Activated CD8-positive, alpha-beta memory T cell treated with anti-CD3 and anti-CD28 coated beads for 48 hours (primary cell): ENCODE measurements around the gene TRAF3IP3.

ENCODE experiments used
- DNase-seq, 3 experiments: peaks; one replicate each; pipeline ENCODE4 v3.0.0-alpha.2; 2020; ENCODE audit warnings: low read depth in 2 of 3, low spot score in 2 of 3

The TRAF3IP3 gene

GRCh38 chr1:209766051-209766450, 10.2 kb downstream of the TRAF3IP3 start:
- DNase-seq, result no peak

- no peak for DNase-seq
These were observed 11.2 kb downstream of the TRAF3IP3 start for GRCh38 chr1:209767096-209767495.

GRCh38 chr1:209767706-209768105, 11.9 kb downstream of the TRAF3IP3 start:
- no peak for DNase-seq

GRCh38 chr1:209768354-209768774, 12.5 kb downstream of the TRAF3IP3 start:
- DNase-seq, result peak; percentile 45 to 70 (median 63)

GRCh38 chr1:209769171-209769904, 13.5 kb downstream of the TRAF3IP3 start:
- DNase-seq, result peak; percentile 29 to 58 (median 54)

- DNase-seq, result no peak
These were observed 14.1 kb downstream of the TRAF3IP3 start for GRCh38 chr1:209769971-209770370.

- no peak for DNase-seq
These were observed 15.0 kb downstream of the TRAF3IP3 start for GRCh38 chr1:209770636-209771415.

- no peak for DNase-seq
These were observed 16.3 kb downstream of the TRAF3IP3 start for GRCh38 chr1:209772126-209772525.

GRCh38 chr1:209774592-209774991, 18.7 kb downstream of the TRAF3IP3 start:
- DNase-seq, result no peak

- DNase-seq, result no peak
These were observed 19.8 kb downstream of the TRAF3IP3 start for GRCh38 chr1:209775678-209776077.

GRCh38 chr1:209777587-209777986, 21.7 kb downstream of the TRAF3IP3 start:
- DNase-seq, result no peak

- no peak for DNase-seq
These were observed 22.2 kb downstream of the TRAF3IP3 start for GRCh38 chr1:209778102-209778501.

- DNase-seq, result no peak
These were observed 24.4 kb downstream of the TRAF3IP3 start for GRCh38 chr1:209780268-209780667.

GRCh38 chr1:209783386-209783785, 27.5 kb downstream of the TRAF3IP3 start:
- no peak for DNase-seq

- peak; percentile 100 for DNase-seq
These were observed 28.7 kb downstream of the TRAF3IP3 start, which contains the start of gene C1orf74 for GRCh38 chr1:209784265-209785169. Gene C1orf74 (minus strand): TSS chr1:209784559. CDS start chr1:209783634, 925 bp downstream.

GRCh38 chr1:209785592-209785991, 29.7 kb downstream of the TRAF3IP3 start:
- no peak for DNase-seq

GRCh38 chr1:209786146-209786545, 30.3 kb downstream of the TRAF3IP3 start:
- DNase-seq, result no peak

- DNase-seq, result no peak
These were observed 31.7 kb downstream of the TRAF3IP3 start for GRCh38 chr1:209787551-209787950.

GRCh38 chr1:209789245-209789644, 33.4 kb downstream of the TRAF3IP3 start:
- DNase-seq, result no peak

GRCh38 chr1:209790286-209791193, 34.7 kb downstream of the TRAF3IP3 start:
- no peak for DNase-seq
